Measurements from ENCODE around the gene ARHGEF17.
"Not testable (repeated sequence)": the region's sequence is repeated elsewhere in the genome, so short reads cannot be mapped to it uniquely, and the experiment has no call there.

The ARHGEF17 gene

DNA sequence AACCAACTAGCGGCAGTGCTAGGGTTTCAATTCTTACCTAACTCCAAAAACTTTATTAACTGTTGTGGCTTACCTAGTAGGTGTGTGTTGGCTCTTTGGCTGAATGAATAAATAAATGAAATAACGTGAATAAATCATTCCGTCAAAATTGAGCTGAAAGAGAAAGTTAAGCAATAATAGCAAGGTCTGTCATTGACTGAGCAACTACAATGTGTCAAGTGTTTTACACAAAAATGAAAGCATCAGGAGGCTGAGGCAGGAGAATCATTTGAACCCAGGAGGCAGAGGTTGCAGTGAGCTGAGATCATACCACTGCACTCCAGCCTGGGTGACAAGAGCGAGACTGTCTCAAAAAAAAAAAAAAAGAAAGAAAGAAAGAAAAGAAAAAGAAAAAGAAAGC, 33.9 kb upstream of the ARHGEF17 start:
- DNase-seq = not testable (repeated sequence)

DNA sequence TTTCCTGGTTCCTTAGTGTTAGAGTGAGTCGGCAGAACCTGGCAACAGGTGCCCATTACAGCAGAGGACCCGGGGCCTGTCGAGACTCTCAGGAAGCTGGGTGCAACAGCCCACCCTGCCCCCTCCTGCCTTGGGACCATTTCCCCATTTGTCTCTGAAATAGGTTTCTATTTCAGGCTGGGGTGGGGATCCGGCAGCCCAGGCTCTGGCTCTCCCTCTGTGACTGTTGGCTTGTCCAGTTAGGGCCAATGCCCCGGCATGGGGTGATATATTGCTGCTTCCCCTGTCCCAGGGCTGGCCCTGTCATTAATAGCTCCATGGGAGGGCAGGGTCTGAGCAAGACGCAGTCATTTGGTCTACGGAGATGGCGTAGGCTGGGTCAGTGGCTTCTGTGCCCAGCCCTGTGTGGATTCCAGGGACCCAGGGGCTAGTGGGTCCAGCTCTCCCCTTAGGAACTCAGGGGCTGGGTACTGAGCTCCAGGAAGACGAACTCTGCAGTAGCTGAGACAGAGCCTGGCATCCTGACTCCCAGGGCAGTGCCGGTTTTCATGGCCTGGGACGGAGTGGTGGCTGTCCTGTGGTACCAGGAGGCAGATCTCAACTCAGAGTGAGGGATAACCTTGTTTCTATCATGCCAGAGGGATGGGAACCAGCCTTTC, 33.2 kb upstream of the ARHGEF17 start:
- DNase-seq = no peak

- no peak for DNase-seq
Measured at GRCh38 chr11:73275381-73275750, 32.7 kb upstream of the ARHGEF17 start.

- no peak for DNase-seq
Measured at GRCh38 chr11:73277467-73277866, 30.6 kb upstream of the ARHGEF17 start.

DNA sequence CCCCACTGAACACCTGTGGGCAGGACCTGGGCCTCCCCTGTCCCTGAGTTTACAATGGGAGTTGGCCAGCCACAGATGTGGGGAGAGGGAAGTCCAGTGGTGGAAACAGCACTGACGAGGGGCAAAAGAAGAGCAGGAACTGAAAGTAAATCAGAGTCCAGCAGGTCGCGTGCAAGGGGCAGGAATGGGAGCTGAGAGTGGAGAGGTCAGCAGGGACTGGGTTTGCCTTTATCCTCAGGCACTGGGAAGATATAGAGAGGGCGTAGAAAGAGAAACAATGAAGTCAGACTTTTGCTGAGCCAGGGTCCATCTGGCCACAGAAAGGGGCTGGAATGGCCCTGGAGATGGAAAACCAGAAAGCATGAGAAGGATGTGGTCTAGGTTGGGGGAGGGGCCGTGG, 27.4 kb upstream of the ARHGEF17 start:
- DNase-seq = no peak

DNA sequence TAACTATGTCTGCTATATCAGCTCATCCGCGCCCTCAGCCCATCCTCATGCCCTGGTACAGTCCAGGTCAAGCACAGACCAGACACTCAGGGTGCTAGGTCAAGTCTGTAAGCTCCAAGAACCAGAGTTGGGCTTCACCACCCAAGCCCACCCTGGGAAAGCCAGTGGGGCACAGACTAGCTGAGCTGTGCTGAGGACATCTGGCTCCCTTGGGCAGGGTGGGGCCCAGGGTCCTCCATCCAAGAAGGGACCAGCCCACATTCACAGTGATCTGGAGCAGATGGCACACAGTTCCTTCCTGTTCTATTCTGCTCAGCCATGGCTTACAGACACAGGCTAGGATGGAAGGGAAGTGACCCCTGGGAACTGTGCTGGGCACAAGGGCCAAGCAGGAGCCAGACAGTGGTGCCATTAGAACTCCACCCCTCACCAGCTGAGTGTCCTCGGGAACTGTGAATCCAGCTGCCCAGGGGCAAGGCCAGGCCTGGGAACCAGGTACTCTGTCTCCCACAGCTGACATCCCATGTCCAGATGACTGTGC, 26.8 kb upstream of the ARHGEF17 start:
- no peak for DNase-seq

DNA sequence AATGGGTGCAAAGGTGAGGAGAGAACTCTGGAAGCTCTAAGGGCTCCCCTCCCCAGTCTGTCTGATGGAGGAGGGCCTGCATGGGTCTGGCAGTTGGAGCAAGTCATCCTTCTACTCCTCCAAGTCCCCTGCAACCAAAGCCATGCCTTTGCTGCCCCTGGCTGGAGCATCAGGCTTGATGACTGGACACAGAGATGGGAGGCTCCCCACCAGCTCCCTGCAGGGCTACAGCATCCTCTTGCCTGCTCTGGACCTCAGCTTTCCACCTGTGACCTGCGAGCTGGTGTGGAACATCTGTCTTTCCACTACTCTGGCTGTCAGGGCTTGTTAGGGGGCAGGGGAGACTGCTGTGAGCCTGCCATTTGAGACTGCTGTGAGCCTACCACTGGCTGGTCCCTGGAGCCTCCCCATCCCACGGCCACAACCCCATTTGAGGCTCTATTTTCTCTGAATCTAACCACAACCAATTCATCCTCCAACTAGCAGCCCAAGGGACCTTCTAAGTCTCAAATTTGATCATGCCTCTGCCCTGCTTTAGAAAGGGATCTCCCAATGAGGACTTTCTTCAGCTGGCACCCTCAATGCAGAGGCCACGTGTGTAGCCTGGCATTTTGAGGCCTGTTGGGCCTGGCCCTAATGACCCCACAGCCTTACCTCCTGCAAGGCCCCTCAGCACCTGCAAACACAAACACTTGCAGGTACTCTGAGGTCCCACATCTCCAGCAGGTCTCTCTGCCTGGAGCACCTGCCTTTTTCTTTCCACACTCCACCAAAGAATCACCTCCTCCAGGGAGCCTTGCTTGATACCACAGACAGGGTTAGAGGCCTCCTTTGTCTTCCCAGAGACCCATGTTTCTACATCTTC, 26.0 kb upstream of the ARHGEF17 start:
- no peak for DNase-seq

GRCh38 chr11:73283276-73284000, 24.6 kb upstream of the ARHGEF17 start:
- no peak for DNase-seq

DNA sequence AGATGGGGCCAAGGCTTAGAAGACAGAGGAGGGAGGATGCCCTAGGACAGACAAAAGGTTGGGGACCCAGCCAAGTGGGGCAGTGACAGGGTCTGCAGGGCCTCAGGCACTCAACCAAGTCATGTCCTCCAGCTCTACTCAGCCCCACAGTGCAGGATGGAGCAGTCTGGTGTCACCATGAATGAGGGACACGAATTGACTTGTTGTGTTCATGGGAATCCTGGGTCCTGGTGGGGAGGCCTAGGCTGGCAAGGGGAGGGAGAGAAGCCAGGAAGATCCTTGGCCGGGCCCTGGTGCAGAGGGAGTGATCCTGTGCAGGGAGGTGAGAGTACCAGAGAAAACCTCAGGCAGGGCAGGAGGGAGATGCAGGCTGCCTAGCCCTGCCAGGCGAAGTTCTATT, 24.0 kb upstream of the ARHGEF17 start:
- DNase-seq = no peak

DNA sequence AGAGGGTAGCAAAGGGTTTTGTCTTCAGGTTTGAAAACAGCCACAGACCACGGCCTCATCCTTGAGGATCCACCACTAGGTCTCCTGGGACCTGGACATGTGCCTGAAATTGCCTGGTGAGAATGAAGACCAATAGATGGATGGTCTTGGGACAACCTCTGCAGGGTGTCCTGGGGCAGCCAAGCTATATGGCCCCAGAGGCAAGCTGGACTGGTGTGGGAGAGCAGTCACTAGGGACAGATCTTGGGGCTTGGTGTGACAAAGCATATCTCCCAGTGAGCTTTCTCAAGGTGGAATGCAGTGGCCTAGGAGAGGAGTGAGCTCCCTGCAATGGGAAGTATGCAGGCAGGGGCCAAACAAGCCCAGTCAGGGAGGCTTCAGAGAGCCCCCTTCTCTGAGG, 22.4 kb upstream of the ARHGEF17 start:
- DNase-seq = no peak

DNA sequence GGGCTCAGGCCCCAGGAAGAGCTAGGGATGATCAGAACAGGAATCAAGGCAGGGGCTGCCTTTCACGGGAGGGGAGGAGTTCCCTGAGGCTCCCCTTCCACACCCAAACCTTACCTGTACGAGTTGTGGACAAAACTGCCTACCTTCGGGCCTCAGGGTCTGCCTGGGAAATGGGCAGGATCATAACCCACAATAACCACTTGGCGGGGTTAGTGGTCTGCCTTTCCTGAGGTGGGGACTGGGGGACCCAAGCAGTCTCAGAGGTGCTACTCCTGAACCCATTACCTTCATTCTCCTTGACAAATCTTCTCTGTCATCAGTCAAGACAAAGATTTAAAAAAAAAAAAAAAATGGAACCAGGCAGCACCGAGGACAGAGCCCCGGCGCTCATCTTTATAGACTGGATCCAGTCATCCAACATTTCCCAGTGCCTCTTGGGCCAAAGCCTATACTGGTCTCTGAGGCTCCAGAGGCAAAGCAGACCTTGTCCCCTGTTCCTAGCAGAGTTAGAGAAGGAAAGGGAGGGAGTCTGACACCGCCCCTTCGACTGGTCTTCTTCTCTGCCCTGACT, 21.8 kb upstream of the ARHGEF17 start:
- DNase-seq = no peak

- DNase-seq = no peak
Measured at GRCh38 chr11:73287400-73288101, 20.5 kb upstream of the ARHGEF17 start.

DNA sequence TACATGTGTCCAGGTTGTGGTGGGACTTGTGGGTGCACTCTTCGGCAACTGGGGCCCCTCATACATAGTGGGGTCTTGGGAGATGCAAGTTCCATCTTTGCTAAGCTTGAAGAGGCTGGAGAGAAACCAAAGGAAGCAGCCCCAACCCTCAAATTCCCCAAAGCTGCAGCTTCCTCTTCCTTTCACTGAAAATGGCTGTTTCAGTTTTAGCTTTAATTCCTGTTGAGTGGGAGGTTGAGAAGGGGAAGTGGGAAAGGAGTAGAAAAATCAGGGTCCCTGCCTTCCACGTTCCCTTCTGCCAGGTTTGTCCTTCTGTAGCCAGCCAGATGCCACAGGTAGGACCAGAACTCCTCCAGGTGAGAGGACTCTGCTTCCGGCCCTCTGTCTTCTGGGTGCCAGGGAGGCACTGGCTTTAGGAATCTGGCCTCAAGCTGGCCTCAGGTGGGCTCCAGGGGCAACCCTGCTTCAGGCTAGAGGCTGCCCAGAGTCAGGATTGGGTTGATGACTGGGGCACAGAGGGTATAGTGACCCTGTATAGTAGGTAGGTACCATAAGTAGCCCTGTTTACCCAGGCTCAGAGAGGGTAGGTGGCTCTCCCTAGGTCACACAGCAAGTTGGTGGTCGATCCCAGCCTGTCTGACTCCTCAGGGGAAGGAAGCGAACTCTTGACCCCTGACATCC, 19.7 kb upstream of the ARHGEF17 start:
- DNase-seq = no peak

DNA sequence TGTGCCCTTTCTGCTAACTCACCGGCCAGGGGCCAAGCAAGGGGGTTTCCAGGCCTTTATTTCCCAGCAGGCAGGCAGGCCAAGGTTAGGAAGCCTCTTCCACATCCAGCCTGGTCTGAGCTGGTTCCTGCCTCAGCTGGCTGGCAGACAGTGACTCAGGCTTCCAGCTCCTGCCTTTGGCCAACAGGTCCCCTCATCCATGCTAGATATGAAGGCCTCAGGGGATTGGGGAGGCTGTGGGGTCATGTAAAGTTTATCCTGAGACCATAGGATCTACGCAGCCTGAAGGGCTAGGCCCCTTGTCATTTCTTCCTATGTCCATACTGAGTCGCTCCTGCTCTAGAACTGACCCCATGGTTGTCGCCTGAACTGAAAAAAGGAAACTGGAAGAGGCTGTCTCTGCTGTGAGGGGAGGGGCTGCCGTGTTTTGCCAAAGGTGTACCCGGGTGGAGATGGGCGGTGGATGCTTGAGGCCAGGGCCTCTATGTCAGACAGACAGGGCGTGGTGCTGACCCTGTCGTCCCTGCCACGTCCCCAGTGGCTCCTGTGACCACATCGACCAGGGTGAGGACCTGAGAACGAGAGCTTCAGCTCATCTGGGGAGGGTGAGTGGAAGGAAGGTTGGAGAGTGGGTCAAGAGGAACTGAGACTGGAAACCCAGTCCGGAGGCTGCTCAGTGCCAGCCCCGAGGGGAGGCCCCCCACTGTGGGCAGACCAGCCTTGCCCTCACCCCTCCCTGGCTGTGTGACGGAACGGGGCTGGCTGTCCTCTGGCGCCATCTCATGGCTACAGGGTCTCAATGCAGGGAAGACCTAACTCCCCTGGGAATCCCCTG, 19.0 kb upstream of the ARHGEF17 start:
- DNase-seq = peak; percentile 33

DNA sequence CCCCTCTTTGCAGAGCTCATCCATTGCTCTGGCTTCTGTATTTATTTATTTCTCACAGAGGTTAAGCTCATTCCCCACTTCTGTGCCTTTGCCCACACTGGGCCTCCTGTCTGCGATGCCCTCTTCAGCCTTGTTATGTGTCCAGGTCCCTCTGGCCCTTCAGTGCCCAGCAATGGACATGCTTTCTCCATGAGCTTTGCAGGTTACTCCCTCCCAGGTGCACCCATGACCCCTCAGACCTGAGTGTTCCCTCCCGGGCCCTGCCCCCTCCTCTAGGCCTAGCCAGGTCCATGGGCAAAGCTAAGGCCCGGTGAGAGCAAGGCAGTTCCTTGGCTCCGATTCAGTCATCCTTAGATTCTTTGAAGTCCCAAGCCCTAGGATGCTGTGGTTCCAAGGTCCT, 17.5 kb upstream of the ARHGEF17 start:
- DNase-seq = no peak

- no peak for DNase-seq
Measured at GRCh38 chr11:73291196-73291595, 16.9 kb upstream of the ARHGEF17 start.

DNA sequence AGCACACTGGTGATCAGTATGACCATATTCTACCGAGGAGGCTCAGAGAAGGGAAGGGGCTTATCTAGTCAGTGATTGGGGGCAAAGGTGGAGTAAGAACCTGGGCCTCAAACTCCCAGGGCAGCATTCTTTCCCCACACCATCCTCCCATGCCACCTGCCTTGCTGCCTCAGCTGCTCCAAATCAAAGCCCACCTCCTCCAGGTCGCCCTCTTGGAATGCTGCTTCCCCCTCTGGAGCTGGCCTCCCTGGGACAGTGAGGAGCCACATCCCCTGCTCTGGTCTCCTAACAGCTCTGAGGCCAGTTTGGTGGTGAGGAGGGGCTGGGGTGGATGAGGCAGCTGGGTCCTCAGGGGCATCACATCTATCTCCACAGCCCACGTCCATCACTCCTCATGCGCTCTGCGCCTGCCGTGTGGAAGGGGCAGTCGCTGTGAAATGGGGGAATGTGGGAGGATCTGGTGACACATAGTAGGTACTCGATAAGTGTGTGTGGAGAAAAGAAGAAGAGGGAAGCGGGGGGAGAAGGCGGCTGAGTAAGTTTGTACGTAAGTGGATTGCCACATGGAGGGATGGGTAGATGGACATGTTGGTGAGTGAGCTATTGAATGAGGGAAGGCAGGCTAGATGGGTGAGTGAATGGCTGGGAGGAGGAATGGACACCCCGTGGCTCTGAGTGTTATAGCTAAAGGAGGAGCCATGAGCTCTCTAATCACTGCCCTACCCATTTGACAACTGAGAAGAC, 16.1 kb upstream of the ARHGEF17 start:
- no peak for DNase-seq

- no peak for DNase-seq
Measured at GRCh38 chr11:73292525-73292894, 15.6 kb upstream of the ARHGEF17 start.

- DNase-seq = no peak
Measured at GRCh38 chr11:73293356-73293936, 14.6 kb upstream of the ARHGEF17 start.

- DNase-seq = no peak
Measured at GRCh38 chr11:73294604-73295003, 13.5 kb upstream of the ARHGEF17 start.

Data from activated CD4-positive, alpha-beta T cell treated with anti-CD3 and anti-CD28 coated beads, Interleukin-2, amount 50 U/mL, for 1 hour (primary cell).